H1 (cell line): ENCODE measurements around the gene PUSL1.

Experiments
- CHD1 ChIP-seq: IDR thresholded peaks from 2 replicates; pipeline ENCODE4 v1.6.1; 2012; ENCODE audit warnings: low read depth, low read length, improper control_type of control experiment
- CTCF ChIP-seq, 3 experiments: IDR thresholded peaks; 1 replicate in 2 of 3; 2 replicates in 1 of 3; pipeline versions ENCODE4 v1.5.1 to v1.6.1; 2011; ENCODE audit warnings: low read length in 3 of 3, mild to moderate bottlenecking in 3 of 3, inconsistent platforms in 2 of 3, low read depth in 1 of 3, moderate library complexity in 1 of 3; ENCODE audit not compliant: insufficient read depth in 1 of 3; ENCODE audit errors: control extremely low read depth in 1 of 3
- EGR1 ChIP-seq: IDR thresholded peaks from 2 replicates; pipeline ENCODE4 v1.6.1; 2011; ENCODE audit warnings: low read depth, low read length, borderline replicate concordance
- GTF2F1 ChIP-seq: IDR thresholded peaks from 2 replicates; pipeline ENCODE4 v1.6.1; 2012; ENCODE audit warnings: low read depth, low read length, improper control_type of control experiment, borderline replicate concordance
- NRF1 ChIP-seq: IDR thresholded peaks from 2 replicates; pipeline ENCODE4 v1.6.1; 2011; ENCODE audit warnings: mild to moderate bottlenecking, low read depth, low read length, improper control_type of control experiment

- no peak for TF ChIP-seq CTCF (IDR thresholded peaks at IDR 0.05; ENCODE audit: control extremely low read depth in 1 of 3, insufficient read depth in 1 of 3, low read depth in 1 of 3, low read length in 3 of 3)
- TF ChIP-seq EGR1 = no peak
- no peak for TF ChIP-seq NRF1
- no peak for TF ChIP-seq CHD1
- no peak for TF ChIP-seq GTF2F1
These were observed 5.3 kb downstream of the PUSL1 start for GRCh38 chr1:1313500-1314236.
